ENCODE measurements around the gene RAPGEF2. TPM values are rescaled to one million over a fixed set of nuclear protein-coding genes. Genes with fewer than 3 reads are reported as not detected.
"Not testable (repeated sequence)": the region's sequence is repeated elsewhere in the genome, so short reads cannot be mapped to it uniquely, and the experiment has no call there.

RAPGEF2 gene
- total and polyA plus RNA-seq, 2 of the 8 experiments (the other 6 are each of a cell fraction or from before 2014, with no cell fraction given) = 24.4 to 48.6 TPM

GRCh38 chr4:159161436-159161835 is 58.6 kb downstream of the RAPGEF2 start:
- H3K36me3 ChIP-seq (ENCODE audit: control insufficient read depth in 2 of 4, insufficient read depth in 4 of 4, low read length in 3 of 4); H3K9ac ChIP-seq (replicated peaks in 1 of 4; ENCODE audit: extremely low read depth in 1 of 4, low read depth in 3 of 4, low read length in 3 of 4); CTCF ChIA-PET (ENCODE audit: partially characterized antibody); H3K4ac ChIP-seq (replicated peaks; ENCODE audit: insufficient read length, low read depth, low read length); H4K5ac ChIP-seq (ENCODE audit: insufficient read length, low read depth, low read length); H4K8ac ChIP-seq (ENCODE audit: extremely low read depth, insufficient read depth, low read length); H2BK12ac ChIP-seq (ENCODE audit: low read depth, low read length); H3K4me3 ChIP-seq (ENCODE audit: extremely low read depth in 1 of 4, insufficient read depth in 2 of 4, low read depth in 3 of 4, low read length in 4 of 4); H2BK5ac ChIP-seq (ENCODE audit: low read depth, low read length); H3K79me1 ChIP-seq (ENCODE audit: low read depth, low read length); H4K20me1 ChIP-seq (replicated peaks in 1 of 2; ENCODE audit: control insufficient read depth in 1 of 2, insufficient read depth in 2 of 2, low read length in 2 of 2); POLR2A ChIA-PET (ENCODE audit: partially characterized antibody); H3K27me3 ChIP-seq (replicated peaks in 1 of 4; ENCODE audit: control insufficient read depth in 3 of 4, extremely low read depth in 1 of 4, insufficient read depth in 3 of 4, low read length in 3 of 4); H3K23ac ChIP-seq (ENCODE audit: insufficient read length); FAIRE-seq; H4K91ac ChIP-seq (replicated peaks; ENCODE audit: insufficient read length, low read length); H2BK120ac ChIP-seq (replicated peaks; ENCODE audit: low read depth, low read length); H3K23me2 ChIP-seq (ENCODE audit: low read depth, low read length); H3K9me3 ChIP-seq (ENCODE audit: insufficient read depth in 2 of 2, low read depth in 1 of 2, low read length in 1 of 2); H3K4me1 ChIP-seq (replicated peaks in 1 of 4; ENCODE audit: control insufficient read depth in 3 of 4, insufficient read depth in 4 of 4, low read length in 3 of 4); H3K56ac ChIP-seq (replicated peaks; ENCODE audit: insufficient read length, low read depth, low read length); H2AK5ac ChIP-seq (ENCODE audit: low read depth, low read length); H3K14ac ChIP-seq (ENCODE audit: insufficient read length); DNase-seq (ENCODE audit: low read depth in 1 of 2, low spot score in 2 of 2); H3K4me2 ChIP-seq (ENCODE audit: insufficient read depth in 1 of 2, low read depth in 2 of 2, low read length in 2 of 2); H2AFZ ChIP-seq (ENCODE audit: low read length); H3K27ac ChIP-seq (ENCODE audit: low read depth, low read length); H2BK15ac ChIP-seq (ENCODE audit: low read length); H3K18ac ChIP-seq (ENCODE audit: extremely low read depth, low read length); H2BK20ac ChIP-seq (ENCODE audit: low read length): not testable (repeated sequence)
- H3K79me2 ChIP-seq (ENCODE audit: control insufficient read depth in 1 of 2, insufficient read depth in 2 of 2, low read length in 2 of 2) = peaks cover 0 to 94% of the 10 kb centered on the region in 2 experiments; a peak in 2 of 4 replicates
- 93% methylated on average over 3 of the region's 3 CpGs; no CpG with 5 or more reads in 1 of the 2 experiments for WGBS, 2 experiments (ENCODE audit: extremely low coverage in 1 of 2, insufficient coverage in 1 of 2, insufficient read length in 1 of 2, insufficient replicate concordance in 2 of 2, low coverage in 1 of 2, low lambda C conversion rate in 2 of 2, missing lambda C conversion rate in 1 of 2)

All from H1 (cell line).